HG03520 (cell line): ENCODE data around the gene SYNDIG1.

Experiments used
- ATAC-seq: cut with Tn5 transposase; IDR thresholded peaks from one replicate; pipeline ENCODE4 v1.9.1; 2021; ENCODE audit warnings: mild to moderate bottlenecking, moderate library complexity; ENCODE audit not compliant: unreplicated experiment

The SYNDIG1 gene

DNA sequence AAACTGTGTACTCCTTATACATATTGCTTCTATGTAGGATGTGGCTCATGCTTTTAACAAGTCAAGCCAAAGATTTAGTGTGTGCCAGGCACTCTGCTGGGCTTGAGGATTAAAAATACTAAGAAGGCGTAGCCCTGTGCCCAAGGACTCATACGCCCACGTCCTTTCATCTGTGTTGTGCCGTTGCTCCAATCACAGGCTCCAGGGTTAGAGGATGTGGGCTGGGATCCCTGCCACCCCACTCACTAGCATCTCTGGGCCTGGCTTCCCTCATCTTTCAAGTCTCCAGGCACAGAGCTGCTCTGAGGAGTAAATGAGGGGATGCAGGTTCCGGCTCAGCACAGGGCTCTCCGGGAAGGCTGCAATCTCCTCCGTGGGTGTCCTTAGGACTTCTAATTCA is 214.2 kb downstream of the SYNDIG1 start:
- ATAC-seq: no peak

DNA sequence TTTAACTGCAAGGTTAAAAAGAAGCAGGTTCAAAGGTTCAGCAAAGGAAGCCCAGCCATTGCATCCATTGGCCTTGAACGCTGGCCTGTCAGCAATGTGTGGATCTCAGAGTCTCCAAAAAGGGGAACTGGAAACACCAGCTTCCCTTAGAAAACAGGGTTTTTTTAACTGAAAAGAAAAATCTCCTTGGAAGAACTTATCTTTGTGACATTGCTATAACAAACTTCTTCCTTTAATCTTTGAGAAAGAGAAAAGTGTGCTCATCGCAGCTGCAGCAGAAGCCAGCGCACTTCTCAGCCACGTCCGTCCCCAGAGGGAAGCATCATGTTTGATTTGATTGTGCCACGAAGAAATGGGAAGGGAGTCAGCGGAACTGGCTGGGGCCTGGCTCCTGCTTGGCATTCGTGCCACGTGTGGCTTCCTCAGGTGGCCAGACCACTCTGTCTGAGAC is 215.0 kb downstream of the SYNDIG1 start:
- no peak for ATAC-seq

DNA sequence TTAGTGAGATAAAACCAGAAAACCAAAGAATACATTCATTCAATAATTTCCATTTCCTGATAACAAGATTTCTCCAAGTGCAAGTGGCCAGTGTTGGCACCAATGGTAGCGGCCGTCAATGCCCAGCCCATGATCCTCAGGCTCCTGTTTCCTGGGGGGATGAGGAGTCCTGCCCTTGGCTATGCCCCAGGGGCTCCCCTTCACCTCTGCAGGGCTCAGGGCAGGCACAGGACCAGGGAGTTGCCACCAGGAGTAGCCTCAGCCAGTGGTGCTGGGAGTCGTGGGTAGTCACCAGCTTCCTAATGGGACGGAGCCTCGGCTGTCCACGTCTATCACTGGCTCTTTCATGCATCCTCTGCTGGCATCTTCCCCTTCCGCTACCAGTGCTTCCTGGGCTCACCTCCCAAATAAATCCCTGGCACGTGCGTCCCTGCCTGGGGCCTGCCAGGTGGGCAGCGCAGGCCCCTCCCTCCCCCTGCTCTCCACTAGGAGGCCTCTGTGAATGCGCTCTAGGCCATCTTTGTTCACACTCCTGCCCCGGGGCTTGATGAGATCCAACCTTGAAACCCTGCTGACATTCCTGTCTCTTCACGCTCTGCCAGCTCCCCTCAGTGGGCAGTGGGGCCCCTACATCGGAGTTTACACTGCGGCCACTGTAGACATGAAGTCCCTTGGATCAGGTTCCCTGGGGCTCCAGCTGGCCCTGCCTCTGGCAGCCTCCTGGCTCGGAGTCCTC is 215.7 kb downstream of the SYNDIG1 start:
- ATAC-seq: no peak

DNA sequence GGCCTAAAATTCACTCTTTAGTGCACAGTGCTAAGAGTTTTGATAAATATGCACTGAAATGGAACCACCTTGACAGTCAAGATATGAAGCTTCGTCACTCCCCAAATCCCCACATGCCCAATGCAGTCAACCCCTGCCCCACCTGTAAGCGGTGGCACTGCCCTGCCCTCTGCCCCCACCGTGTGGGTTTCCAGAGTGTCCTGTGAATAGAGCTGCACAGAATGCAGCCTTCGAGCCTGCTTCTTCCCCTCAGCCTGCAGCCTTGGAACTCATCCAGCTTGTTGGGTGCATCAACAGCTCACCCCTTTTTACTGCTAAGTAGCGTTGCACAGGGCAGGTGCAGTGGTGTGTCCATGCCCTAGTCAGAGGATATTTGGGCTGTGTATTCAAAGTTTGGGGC is 216.3 kb downstream of the SYNDIG1 start:
- no peak for ATAC-seq

DNA sequence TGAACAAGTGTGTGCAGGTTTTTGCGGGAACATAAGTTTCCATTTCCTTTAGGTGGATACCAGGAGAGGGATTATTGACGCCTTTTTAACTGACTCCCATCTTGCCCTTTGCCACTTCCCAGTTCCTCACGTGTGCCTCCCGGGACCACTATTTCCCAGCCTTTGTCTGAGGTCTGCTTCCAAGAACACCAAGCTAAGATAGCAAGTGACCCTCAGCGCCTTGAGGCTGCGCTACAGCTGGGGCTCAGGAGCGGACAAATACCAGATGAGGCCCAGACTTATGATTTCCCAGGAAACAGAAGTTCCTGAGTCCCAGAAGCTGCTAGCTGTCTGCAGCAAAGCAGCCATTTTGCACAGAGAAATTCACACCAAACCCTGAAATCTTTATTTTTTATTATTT is 216.7 kb downstream of the SYNDIG1 start:
- no peak for ATAC-seq

DNA sequence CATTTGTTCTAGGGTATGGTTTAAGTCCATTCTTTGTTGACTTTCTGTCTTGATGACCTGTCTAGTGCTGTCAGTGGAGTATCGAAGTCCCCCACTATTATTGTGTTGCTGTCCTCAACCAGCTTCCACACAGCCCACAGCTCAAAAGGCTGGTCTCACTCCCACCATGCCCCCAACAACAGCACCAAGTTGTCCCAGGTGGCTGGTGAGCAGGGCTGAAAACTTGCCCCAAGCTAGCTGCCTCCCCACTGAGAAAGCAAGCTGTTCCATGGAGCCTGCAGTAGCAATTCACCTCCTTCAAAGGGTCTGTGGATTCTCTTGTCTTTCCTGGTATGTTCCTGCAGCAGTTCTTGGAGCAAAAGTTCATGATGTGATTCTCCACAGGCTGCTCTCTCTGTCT is 221.0 kb downstream of the SYNDIG1 start:
- no peak for ATAC-seq

DNA sequence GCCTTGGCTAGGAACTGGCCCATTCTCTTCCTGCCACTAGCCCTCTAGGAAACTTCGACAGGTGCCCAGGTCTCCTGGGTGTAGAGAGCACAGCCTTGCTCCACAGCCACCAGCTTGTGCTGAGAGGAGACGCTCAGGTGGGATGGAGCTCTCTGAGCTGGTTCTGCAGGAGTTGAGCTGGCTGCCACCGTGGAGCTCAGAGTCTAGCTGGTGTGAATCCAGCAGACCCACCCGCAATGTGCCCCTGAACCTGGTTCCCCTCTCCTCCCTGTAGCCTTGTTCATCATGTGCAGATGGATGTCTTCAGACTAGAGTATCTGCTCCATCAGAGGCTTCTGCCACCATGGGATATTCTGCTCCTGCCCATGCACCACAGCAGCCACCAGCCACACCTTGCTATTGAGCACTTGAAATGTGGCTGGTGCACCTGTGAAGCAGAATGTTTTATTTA is 222.5 kb downstream of the SYNDIG1 start:
- ATAC-seq: no peak

DNA sequence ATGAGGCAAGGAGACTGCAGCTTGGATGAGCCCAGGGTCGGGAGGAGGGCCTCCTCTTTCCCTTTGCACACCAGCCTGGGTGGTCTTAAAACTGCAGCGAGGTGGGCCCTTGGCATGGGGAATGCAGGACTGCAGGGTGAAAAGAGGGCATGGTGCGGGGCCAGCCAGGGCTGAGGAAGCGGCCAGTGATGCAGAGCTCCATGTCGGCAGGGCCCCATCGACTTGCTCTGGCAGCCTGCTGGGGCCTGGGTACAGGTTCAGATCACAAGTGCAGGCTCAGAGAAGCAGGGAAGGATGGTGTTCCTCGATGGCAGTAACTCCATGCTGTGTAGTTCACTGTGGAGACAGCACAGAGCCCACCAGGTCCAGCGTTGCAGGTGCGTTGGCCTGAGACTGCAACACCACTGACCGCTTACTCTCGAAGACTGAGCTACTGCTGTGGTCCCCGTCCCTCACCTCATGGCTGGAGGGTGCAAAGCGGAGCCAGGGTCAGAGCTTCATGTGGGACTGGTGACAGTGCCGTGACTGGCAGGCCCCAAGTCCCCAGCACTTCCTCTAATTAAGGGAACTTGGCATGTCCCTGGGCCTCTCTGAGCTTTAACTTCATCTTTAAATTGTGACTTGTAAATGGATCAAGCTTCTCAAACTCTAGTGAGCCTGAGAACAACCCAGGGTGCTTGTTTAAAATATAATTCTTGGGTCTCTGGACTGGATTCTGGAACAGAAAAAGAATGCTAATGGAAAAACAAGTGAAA is 223.2 kb downstream of the SYNDIG1 start:
- ATAC-seq: no peak

DNA sequence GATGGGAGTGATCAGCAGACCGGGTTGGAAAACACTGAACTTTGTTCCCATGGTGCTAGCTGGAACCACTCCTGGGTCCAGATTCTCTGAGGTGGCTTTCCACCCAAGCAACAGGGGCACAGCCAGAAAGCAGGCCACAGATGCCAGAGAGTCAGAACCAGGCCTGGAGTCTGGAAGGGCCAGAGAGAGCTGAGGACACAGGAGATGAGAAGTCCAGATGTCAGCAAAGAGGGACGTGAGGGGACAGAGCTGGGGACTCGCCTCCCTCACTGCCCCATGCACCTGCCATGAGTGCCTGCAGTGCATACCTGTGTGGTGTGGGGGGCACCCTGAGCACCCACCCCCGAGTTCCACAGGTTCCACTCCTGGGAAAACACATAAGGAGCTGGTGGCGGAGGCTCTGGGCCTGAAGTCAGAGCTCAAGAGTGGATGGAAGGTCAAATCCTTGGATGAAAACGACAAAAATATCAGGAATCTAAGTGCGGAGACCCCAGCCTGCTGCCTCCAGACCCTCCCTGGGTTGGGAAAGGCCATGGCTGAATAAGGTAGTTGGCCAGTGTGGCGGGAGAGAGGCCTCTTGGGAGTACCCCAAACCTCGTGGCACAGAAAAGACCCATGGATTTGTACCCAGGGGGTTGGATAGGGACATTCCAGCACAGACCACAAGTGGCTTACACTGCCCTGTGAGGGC is 224.2 kb downstream of the SYNDIG1 start:
- no peak for ATAC-seq

DNA sequence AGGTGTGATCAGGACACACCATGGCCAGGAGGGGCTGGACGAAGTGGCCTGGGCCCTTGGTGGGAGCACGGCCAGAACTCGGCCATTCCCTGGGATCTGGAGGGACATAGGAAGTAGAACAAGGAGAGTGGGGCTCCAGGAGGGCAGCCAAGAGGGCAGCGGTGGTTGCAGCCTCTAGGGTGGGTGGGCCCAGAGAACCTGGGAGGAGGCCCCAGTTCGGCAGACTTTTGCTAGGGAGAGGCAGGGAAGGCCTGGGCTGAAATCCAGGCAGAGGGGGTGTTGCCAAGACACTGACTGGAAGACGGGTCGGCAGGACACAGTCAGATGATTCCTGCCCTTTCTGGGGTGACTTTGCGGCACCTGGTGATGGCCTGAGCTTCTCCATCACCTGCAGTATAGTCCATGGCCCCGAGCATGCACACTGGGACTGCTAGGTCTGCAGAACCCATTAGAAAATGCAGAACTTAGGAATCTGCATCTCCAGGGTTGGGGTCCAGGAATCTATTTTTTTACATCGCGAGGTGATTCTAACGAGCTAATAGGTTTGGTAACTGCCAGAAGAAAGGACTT is 224.8 kb downstream of the SYNDIG1 start:
- ATAC-seq: no peak

DNA sequence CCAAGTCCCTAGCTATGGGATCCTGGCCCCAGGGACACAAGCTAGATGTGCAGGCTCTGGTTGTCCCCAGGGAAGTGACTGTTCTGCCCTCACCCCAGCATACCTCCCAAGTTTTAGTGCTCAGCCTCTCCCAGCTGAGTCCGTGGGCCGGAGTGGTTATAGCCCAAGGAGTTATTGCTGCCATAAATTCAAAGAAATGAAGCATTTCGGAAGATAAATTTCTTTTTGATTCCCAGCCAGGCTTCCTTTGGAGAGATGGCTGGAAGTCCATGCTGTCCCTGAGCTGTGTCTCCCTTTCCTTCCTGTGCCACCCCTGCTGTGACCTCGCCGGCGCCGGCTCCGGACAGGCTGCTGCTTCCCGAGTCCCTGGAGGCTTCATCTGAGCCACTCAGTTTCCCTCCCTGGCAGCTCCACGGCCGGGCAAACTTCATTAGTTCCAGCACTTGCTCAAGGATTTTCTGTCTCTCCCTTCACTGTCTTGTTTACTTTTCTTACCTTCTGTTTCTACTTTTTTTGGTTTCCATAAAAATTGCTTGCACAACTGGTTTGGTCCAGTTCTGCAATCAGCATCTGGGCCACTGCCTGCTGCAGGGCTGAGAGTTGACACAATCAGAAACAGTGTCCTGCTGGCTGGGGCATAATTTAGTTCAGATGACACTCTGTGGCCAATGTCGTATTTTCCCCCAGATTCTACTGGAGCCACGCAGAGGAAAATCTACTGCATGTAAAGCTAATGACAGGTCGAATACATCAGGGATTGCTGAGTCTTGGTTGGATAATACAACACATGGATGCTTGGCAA is 225.5 kb downstream of the SYNDIG1 start:
- no peak for ATAC-seq

DNA sequence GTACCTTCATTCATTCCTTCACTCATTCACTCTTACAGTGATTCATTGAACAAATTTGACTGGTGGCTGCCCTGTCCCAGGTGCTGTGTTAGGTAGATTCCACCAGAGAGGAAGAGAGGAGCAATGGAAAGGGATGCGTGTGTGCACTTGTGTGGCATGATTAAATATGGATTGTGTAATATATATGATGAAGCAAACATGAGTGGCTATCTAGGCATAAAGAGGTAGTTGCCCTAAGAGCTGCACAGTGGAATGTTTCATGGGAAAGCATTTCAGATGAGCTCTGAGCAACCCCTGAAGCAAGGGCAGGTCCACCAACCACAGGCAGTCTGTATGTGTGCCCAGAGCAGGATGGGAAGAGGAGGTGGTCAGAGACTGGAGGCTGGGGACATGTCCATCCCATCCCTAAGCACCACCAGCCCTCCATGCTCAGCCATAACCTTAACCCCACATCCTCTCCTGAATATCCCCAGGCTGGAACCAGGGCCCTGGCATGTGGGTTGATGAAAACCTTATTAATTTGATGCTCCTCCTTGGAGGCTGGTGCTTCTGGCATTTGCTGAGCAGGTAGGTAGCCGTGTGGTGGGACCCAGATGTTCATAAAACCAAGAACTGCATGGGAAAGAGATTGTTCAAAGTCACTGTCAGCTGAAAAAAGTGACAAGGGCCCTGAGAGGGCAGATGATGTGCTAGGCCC is 226.2 kb downstream of the SYNDIG1 start:
- ATAC-seq: no peak

DNA sequence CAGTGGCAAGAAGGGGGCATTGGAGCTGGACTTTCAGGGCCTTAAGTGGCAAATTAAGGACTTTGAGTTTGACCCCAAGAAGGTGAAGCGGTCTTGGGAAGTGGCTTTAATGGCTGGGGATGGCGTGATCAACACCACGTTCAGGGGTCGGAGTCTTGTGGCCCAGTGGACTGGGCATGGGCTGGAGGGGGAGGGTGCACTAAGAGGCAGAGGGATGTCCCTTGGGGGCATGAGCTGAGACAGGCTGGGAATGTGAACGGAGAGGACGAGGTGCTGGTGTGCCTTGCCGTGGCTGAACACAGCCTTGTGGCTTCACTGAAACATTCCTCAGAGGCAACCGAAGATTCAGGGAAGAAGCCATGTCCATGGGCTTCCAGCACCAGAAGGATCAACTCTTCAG is 227.0 kb downstream of the SYNDIG1 start:
- ATAC-seq: no peak

DNA sequence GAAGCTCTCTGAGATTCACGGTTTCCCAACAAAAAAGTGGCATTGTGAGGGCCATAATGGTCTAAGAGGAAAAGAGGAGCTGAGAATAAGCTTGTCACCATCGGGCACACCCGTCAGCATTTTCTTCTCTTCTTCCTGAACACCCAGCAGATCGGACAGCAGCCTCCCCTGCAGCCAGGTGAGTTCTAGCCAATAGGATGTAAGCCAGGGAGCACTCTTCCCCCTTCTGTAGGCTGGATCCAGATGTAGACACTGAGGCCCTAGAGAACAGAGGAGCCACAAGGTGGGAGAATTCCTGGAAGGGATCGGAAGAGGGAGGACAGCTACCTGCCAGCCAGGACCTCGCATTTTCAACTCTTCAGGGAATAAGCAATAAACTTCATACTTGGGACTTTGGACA is 228.0 kb downstream of the SYNDIG1 start:
- ATAC-seq: no peak

DNA sequence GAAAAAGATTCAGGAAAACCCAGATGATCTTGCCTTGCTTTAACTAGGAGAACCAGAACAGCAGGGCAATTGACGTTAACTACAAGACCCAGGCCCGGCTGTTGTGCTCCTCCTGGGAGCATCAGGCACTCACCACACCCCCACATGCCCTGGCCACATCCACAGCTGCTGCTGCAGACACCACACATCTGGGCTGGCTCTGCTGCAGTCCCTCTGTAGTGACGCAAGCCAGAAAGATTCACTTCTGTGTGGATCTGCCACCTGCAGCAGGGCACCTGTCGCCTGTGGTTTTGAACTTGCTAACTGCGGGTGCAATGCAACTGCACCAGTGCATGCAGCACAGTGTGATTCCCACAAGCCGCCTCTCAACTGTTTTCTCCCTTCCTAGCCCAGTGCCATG is 228.8 kb downstream of the SYNDIG1 start:
- ATAC-seq: no peak

DNA sequence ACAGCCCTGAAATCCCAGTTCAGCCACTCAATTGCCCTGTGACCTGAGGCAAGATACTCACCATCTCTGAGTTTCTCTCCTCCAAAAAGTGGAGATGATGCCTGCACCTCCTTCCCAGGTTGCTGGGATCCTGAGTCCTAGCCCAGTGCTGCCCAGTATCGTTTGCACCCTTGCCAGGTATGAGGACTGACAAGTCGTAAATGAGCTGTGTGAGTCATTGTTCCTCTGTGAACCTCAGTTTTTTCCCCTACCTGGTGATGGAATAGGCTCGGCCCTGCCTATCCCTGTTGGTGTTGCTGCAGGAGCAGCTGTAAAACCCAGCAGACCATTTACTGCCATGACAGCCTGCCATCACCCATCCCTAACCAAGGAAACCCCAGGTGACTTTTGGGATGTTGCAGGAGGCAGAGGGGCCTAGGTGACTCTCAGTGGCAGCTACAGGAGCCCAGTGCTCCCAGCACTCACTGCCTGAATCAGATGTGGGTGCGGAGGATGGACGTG is 229.3 kb downstream of the SYNDIG1 start:
- ATAC-seq: no peak

DNA sequence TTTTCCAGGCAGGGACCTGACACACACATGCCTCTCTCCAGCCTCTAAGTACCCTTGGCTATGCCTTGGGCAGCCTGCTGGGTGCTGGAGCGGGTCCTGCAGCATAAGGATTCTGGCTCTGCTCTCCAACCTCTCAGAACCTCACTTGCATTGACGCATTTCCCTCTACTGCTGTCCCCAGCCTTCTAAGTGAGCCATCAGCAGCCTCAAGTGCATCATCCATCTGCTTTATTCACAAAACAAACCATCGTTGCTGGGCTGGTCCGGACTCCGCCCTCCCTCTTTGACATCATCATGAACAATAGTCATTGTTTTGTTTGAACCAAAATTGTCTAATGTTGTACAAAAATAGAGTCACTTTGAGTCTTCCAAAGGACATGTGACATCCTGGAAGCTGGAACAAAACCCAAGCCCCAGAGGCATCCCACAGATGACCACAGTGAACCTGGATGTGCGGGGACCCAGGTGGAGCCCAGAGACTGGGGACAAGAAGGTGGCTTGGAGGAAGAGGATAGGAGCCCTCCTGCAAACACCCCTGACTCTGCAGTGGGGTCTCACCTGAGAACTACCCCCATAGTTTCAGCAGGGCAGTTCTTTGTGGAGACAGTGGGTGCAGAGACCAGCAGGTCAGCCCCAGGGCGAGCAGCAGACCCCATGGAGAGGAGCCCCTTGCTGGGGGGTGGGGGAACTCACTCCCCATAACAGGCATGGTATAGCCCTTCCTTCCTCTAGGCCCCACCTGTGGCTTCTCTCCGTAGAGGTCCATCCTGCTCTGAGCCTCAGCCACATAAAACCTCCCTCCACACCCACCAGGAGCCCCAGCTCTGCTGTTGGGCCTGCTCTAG is 230.1 kb downstream of the SYNDIG1 start:
- ATAC-seq: no peak

DNA sequence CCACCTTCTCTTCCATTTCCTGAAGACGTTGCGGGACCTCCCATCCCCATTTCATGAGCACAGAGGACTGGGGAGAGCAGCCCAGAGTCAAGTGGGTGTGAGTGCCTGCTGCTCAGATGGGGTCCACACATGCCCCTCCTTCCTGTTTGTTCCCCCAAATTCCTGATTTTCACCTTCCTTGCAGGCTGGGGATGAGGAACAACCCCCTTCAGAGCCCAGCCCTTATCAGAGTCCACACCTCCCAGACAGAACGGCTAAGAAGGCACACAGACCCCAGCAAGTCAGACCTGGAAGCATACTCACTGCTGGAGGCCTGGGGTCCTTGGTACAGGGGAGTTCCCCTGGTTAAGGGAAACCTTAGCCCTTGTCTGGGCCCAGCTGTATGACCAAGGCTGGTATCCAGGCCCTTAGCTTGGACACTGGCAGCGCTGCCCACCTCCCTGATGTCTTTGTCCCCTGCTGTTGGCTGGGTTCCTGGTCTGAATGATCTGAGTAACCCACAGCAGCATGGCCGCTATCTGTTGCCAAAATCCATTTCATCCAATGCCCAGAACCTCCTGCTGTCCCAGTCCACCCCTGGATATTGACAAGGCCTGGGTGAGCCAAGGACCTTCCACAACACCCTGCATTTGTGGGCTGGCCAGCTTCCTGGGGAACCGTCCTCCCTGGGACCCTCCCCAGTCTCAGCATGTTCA is 230.9 kb downstream of the SYNDIG1 start:
- ATAC-seq: no peak
